Hepatocyte (in vitro differentiated cells): ENCODE measurements around the gene ITPRIPL1.

Experiments
- CTCF ChIP-seq: fragments of 200-600 bp; sonication (generic); IDR thresholded peaks from 2 replicates; pipeline ENCODE4 v1.5.1; 2016; ENCODE audit warnings: antibody characterized with exemption, mild to moderate bottlenecking; ENCODE audit not compliant: poor library complexity
- EZH2 ChIP-seq: fragments of 200-600 bp; sonication (generic); IDR thresholded peaks from 2 replicates; pipeline ENCODE4 v1.6.1; 2016; ENCODE audit warnings: antibody characterized with exemption, mild to moderate bottlenecking, borderline replicate concordance
- EZH2phosphoT487 ChIP-seq: fragments of 200-600 bp; sonication (generic); IDR thresholded peaks from one replicate; pipeline ENCODE4 v1.6.1; 2018; ENCODE audit warnings: antibody characterized with exemption, mild to moderate bottlenecking, low read depth, moderate library complexity; ENCODE audit not compliant: unreplicated experiment, severe bottlenecking

GRCh38 chr2:96344011-96344410 lies 18.9 kb downstream of the ITPRIPL1 start:
- TF ChIP-seq CTCF (no peak), EZH2 (no peak), EZH2phosphoT487 (no peak)
